ENCODE measurements around the gene MAPKAPK5. TPM values are rescaled to one million over a fixed set of nuclear protein-coding genes. Genes with fewer than 3 reads are reported as not detected.

Gene MAPKAPK5
- total RNA-seq, 2 experiments from 2014 or later, result 73.7 to 75.0 TPM

DNA sequence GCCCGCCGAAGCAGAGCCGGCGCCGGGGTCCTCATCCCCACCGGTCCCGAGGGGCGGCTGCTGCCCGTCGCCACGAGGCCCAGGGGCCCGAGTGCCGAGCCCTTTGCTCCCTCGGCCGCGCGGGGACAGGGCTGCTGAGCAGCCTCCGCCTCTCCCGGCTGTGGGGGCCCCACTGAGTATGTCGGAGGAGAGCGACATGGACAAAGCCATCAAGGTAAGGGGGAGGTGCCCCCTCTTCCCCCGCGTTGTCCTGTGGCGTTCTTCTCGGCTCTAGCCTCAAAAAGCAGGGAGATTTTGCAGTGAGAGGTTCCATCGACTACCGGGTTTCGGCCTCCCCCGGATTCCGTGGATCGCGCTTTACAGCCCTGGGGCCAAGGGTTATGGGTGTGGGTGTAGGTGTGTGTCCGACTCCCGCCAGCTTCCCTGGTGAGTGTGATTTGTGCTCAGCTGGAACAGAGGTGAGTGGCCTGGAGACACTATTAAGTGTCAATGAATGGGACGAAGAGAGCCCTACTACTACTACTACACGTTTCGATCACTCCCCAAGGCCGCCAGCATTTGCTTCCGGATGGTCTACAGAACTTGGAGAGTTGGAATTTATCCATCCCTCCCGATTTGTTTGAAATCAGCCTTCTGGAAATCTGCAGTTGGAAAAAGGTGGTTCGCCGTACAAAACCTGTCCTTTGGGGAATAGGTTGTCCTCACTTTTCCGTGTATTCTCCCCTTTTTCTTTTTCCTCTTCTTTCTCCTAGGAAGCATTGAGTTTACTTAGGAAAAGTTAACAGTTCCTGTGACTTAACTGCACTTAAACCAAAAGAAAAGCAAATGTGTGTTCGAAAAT, 748 bp downstream of the MAPKAPK5 start:
- Mint-ChIP-seq H3K27ac (peak overlapping the region; percentile 88), H3K36me3 (peaks cover 57% of the 10 kb centered on the region), H3K9me3 (no peaks in the 10 kb centered on the region), H3K4me3 (peak overlapping the region; percentile 96), H3K4me1 (peaks cover 33% of the 10 kb centered on the region), H3K27me3 (no peaks in the 10 kb centered on the region)
- peak; percentile 51 for DNase-seq

- H3K27ac Mint-ChIP-seq, result no peak overlapping the region
- H3K4me1 Mint-ChIP-seq, result peaks cover 22% of the 10 kb centered on the region
- H3K4me3 Mint-ChIP-seq, result no peak overlapping the region
- peaks cover 1% of the 10 kb centered on the region for H3K9me3 Mint-ChIP-seq
- DNase-seq, result no peak
- no peaks in the 10 kb centered on the region for H3K27me3 Mint-ChIP-seq
- peaks cover 54% of the 10 kb centered on the region for H3K36me3 Mint-ChIP-seq
Measured at GRCh38 chr12:111846016-111846415, 4.0 kb downstream of the MAPKAPK5 start.

GRCh38 chr12:111850526-111850925, 8.5 kb downstream of the MAPKAPK5 start:
- Mint-ChIP-seq H3K36me3 (peaks cover 54% of the 10 kb centered on the region), H3K9me3 (peaks cover 1% of the 10 kb centered on the region), H3K4me1 (peaks cover 19% of the 10 kb centered on the region), H3K27ac (no peak overlapping the region), H3K4me3 (no peak overlapping the region), H3K27me3 (no peaks in the 10 kb centered on the region)
- no peak for DNase-seq

DNA sequence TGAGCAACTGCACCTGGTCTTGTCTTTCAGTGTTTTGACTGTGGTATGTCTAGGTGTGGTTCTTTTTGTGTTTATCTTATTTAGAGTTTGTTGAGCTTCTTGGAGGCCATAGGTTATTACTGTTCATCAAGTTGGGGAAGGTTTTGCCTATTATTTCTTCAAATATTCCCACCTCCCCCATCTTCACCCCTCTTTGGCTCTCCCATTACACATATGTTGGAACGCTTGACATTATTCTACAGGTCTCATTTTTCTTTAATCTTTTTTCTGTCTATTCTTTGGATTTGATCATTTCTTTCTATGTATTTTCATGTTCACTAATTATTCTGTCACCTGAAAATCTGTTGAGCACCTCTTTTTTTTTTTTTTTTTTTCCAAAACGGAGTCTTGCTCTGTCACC, 16.2 kb downstream of the MAPKAPK5 start:
- H3K36me3 Mint-ChIP-seq, result peaks cover 36% of the 10 kb centered on the region
- peaks cover 2% of the 10 kb centered on the region for H3K9me3 Mint-ChIP-seq
- peaks cover 28% of the 10 kb centered on the region for H3K4me1 Mint-ChIP-seq
- DNase-seq, result no peak
- H3K27ac Mint-ChIP-seq, result no peak overlapping the region
- H3K4me3 Mint-ChIP-seq, result no peak overlapping the region
- no peaks in the 10 kb centered on the region for H3K27me3 Mint-ChIP-seq

- H3K4me3 Mint-ChIP-seq, result no peak overlapping the region
- H3K4me1 Mint-ChIP-seq, result peaks cover 28% of the 10 kb centered on the region
- peaks cover 36% of the 10 kb centered on the region for H3K36me3 Mint-ChIP-seq
- no peak overlapping the region for H3K27ac Mint-ChIP-seq
- no peak for DNase-seq
- H3K27me3 Mint-ChIP-seq, result no peaks in the 10 kb centered on the region
- peaks cover 2% of the 10 kb centered on the region for H3K9me3 Mint-ChIP-seq
Measured at GRCh38 chr12:111858778-111859177, 16.8 kb downstream of the MAPKAPK5 start.

- no peak overlapping the region for H3K27ac Mint-ChIP-seq
- H3K36me3 Mint-ChIP-seq, result peaks cover 6% of the 10 kb centered on the region
- no peaks in the 10 kb centered on the region for H3K9me3 Mint-ChIP-seq
- H3K4me1 Mint-ChIP-seq, result peaks cover 18% of the 10 kb centered on the region
- H3K4me3 Mint-ChIP-seq, result no peak overlapping the region
- no peaks in the 10 kb centered on the region for H3K27me3 Mint-ChIP-seq
- no peak for DNase-seq
Measured at GRCh38 chr12:111864913-111865312, 22.9 kb downstream of the MAPKAPK5 start.

DNA sequence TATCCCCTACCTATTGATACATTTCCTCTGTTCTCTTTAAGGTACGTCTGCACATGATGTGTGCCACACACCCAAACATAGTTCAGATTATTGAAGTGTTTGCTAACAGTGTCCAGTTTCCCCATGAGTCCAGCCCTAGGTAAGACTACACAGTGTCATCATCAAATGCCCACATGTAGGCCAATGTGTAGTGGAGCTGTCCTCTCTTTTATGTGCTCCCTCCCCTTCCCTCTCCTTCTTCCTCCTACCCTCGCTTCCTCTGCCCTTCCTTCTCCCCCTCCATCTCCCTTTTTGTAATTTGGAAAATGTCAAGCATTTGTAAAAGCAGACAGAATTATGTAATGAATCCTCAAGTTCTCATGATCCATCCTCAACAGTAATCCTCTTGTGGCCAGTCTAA, 25.5 kb downstream of the MAPKAPK5 start:
- no peak overlapping the region for H3K27ac Mint-ChIP-seq
- no peak for DNase-seq
- H3K9me3 Mint-ChIP-seq, result no peaks in the 10 kb centered on the region
- peaks cover 25% of the 10 kb centered on the region for H3K36me3 Mint-ChIP-seq
- H3K27me3 Mint-ChIP-seq, result no peaks in the 10 kb centered on the region
- no peak overlapping the region for H3K4me3 Mint-ChIP-seq
- peaks cover 10% of the 10 kb centered on the region for H3K4me1 Mint-ChIP-seq

- peaks cover 30% of the 10 kb centered on the region for H3K36me3 Mint-ChIP-seq
Measured at GRCh38 chr12:111868676-111869588, 26.9 kb downstream of the MAPKAPK5 start.

DNA sequence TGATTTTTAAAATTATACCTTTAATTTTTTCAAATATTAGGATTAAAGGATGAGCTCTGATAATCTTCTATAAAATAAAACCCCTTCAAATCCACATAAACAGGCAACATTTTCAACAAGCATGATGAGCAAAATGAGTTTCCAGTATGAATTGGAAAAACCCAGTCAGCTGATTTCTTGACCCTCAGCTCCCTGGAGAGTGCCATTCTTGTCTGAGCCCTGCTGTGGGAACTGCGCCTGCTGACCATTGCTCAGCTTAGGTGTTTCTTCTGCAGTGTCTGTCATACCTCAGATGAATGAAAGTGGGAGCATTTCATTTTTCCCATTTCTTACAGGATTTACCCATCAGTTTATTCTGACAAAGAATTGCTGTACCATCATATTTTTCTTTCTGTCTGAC, 27.6 kb downstream of the MAPKAPK5 start:
- H3K27ac Mint-ChIP-seq, result no peak overlapping the region
- peaks cover 30% of the 10 kb centered on the region for H3K36me3 Mint-ChIP-seq
- no peaks in the 10 kb centered on the region for H3K27me3 Mint-ChIP-seq
- no peak for DNase-seq
- no peaks in the 10 kb centered on the region for H3K9me3 Mint-ChIP-seq
- H3K4me1 Mint-ChIP-seq, result peaks cover 7% of the 10 kb centered on the region
- H3K4me3 Mint-ChIP-seq, result no peak overlapping the region

More at GRCh38 chr12:111868676-111869588, 26.9 kb downstream of the MAPKAPK5 start:
- Mint-ChIP-seq H3K9me3 (no peaks in the 10 kb centered on the region), H3K27ac (no peak overlapping the region), H3K4me3 (no peak overlapping the region), H3K4me1 (peaks cover 7% of the 10 kb centered on the region), H3K27me3 (no peaks in the 10 kb centered on the region)
- no peak for DNase-seq

DNA sequence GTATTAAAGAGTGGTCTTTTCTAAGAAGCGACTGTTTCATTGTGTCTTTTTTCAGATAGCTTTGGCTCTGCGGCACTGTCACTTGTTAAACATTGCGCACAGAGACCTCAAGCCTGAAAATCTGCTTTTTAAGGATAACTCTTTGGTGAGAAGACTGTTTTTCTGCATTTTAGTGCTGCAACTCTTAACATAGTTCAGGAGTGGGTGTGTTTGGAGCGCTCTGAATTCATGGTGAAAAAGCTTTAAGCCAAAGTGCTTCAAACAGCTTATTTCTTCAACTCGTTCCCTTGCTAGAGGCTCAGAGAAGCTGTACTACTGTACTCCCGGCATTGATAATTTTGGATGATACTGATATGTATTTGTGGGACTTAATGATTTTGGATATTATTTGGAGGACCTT, 28.2 kb downstream of the MAPKAPK5 start:
- H3K4me1 Mint-ChIP-seq, result peaks cover 2% of the 10 kb centered on the region
- no peaks in the 10 kb centered on the region for H3K27me3 Mint-ChIP-seq
- H3K27ac Mint-ChIP-seq, result no peak overlapping the region
- no peak for DNase-seq
- H3K9me3 Mint-ChIP-seq, result no peaks in the 10 kb centered on the region
- no peak overlapping the region for H3K4me3 Mint-ChIP-seq
- H3K36me3 Mint-ChIP-seq, result peaks cover 30% of the 10 kb centered on the region

- DNase-seq, result no peak
- H3K36me3 Mint-ChIP-seq, result peaks cover 30% of the 10 kb centered on the region
- no peaks in the 10 kb centered on the region for H3K9me3 Mint-ChIP-seq
- no peaks in the 10 kb centered on the region for H3K4me1 Mint-ChIP-seq
- no peak overlapping the region for H3K4me3 Mint-ChIP-seq
- no peaks in the 10 kb centered on the region for H3K27me3 Mint-ChIP-seq
- no peak overlapping the region for H3K27ac Mint-ChIP-seq
Measured at GRCh38 chr12:111870706-111871105, 28.7 kb downstream of the MAPKAPK5 start.

DNA sequence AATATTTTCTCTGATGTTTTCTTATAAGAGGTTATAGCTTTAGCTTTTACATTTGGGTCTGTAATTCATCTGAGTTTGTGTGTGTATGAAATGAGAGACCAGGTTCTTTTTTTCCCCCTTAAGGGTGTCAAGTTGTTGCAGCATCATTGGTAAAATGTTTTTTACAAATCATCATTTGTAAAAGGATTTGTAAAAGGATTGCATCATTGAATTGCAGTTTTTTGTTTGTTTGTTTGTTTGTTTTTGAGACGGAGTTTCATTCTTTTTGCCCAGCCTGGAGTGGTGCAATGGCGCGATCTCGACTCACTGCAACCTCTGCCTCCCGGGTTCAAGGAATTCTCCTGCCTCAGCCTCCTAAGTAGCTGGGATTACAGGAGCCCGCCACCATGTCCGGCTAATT, 31.1 kb downstream of the MAPKAPK5 start:
- Mint-ChIP-seq H3K9me3 (no peaks in the 10 kb centered on the region), H3K4me3 (no peak overlapping the region), H3K36me3 (peaks cover 33% of the 10 kb centered on the region), H3K27ac (no peak overlapping the region), H3K4me1 (no peaks in the 10 kb centered on the region), H3K27me3 (no peaks in the 10 kb centered on the region)
- no peak for DNase-seq

- H3K9me3 Mint-ChIP-seq, result no peaks in the 10 kb centered on the region
- no peaks in the 10 kb centered on the region for H3K27me3 Mint-ChIP-seq
- H3K4me1 Mint-ChIP-seq, result no peaks in the 10 kb centered on the region
- H3K27ac Mint-ChIP-seq, result no peak overlapping the region
- H3K4me3 Mint-ChIP-seq, result no peak overlapping the region
- H3K36me3 Mint-ChIP-seq, result peaks cover 20% of the 10 kb centered on the region
- DNase-seq, result no peak
Measured at GRCh38 chr12:111881716-111882115, 39.7 kb downstream of the MAPKAPK5 start.

- no peaks in the 10 kb centered on the region for H3K4me1 Mint-ChIP-seq
- no peaks in the 10 kb centered on the region for H3K27me3 Mint-ChIP-seq
- H3K4me3 Mint-ChIP-seq, result no peak overlapping the region
- H3K27ac Mint-ChIP-seq, result peak overlapping the region; percentile 15
- no peak for DNase-seq
- no peaks in the 10 kb centered on the region for H3K9me3 Mint-ChIP-seq
- H3K36me3 Mint-ChIP-seq, result peaks cover 25% of the 10 kb centered on the region
Measured at GRCh38 chr12:111886662-111887545, 44.9 kb downstream of the MAPKAPK5 start.
